GM20431 (cell line): ENCODE measurements around the gene ADAMTSL2.
"Not testable (repeated sequence)": the region's sequence is repeated elsewhere in the genome, so short reads cannot be mapped to it uniquely, and the experiment has no call there.

Experiments used
- in situ Hi-C: fragments of 300-500 bp; cut with MseI, MboI; formaldehyde crosslinking; loops from one replicate; pipeline ENCODE4 v1.15.0; 2020; ENCODE audit warnings: low sequenced_read_pairs; ENCODE audit not compliant: unreplicated experiment

The ADAMTSL2 gene

DNA sequence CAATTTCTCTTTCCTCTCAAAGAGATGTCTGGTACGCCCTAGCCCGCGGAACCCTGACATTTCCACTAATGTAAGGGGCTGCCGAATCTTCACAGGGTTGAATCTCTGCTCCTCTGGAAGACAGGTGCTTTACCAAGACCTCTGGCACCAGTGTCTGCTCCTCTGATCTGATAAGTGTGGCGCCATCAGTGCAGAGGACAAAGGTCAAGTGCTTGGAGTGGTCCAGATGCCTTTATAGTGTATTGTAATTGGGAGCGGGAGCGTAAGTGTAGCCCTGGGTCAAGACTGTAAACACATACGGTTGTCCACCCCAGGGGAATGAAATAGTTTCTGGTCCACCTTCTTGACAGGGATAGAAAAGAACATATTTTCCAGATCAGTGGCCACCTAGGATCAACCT, 17.7 kb downstream of the ADAMTSL2 start:
- in situ Hi-C loops: no loop called here

DNA sequence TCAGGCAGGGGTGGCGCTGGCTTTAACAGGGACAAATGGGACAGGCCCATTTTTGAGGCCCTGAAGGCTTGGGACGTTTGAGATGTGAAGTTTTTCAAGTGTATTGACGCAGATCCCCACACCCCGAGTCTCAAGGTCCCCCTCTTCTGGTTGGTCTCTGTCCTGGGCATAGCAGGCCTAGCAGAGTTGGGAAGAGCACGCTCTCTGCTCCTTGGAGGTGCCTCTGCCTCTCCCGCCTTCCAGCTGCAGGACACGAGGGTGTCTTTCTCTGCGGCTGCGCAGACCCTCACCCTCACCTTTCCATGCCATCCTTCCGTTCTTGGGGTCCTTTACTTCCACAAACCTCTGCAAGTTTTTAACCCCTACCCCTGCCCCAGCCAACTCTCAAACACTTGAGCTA, 18.6 kb downstream of the ADAMTSL2 start:
- in situ Hi-C loops: no loop called here

DNA sequence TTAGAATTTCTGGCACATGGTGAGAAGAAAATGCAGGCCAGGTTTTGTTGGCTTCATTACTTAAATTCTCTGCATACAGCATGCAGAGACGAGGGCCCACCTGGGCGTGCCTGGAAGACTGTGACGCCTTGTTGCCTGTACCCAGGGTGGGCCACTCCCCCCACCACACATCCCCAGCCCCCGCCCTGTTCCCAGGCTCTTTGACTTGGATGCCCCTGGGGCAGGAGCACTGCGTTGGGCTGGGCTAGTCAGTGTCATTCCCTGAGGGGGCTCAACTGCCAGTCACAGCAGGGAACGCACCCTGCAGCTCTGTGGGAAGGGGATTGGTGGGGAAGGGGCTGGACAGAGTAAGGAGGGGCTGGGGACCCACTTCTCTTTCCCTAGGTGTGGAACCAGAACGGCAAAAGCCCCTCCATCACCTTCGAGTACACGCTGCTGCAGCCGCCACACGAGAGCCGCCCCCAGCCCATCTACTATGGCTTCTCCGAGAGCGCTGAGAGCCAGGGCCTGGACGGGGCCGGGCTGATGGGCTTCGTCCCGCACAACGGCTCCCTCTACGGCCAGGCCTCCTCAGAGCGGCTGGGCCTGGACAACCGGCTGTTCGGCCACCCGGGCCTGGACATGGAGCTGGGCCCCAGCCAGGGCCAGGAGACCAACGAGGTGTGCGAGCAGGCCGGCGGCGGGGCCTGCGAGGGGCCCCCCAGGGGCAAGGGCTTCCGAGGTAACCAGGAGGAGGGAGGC, 19.6 kb downstream of the ADAMTSL2 start:
- in situ Hi-C loops: no loop called here

DNA sequence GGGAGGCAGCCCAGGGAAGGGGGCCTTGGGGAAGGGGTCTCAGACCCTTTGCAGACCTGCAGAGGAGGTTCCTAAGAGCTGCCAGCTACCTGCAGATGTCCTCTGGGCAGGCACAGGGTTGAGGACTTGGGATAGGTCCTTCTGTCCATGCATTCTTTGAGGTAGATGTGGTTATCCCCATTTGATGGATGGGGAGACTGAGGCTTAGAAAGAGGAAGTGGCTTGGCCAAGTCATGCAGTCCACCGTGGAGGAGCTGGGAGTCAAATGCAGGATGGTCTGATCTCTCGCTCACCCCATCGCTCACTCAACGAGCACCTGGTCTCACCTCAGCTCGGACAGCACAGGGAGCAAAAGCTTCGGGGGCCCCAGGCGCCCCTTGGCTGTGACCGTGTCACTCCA, 20.2 kb downstream of the ADAMTSL2 start:
- in situ Hi-C loops: no loop called here

DNA sequence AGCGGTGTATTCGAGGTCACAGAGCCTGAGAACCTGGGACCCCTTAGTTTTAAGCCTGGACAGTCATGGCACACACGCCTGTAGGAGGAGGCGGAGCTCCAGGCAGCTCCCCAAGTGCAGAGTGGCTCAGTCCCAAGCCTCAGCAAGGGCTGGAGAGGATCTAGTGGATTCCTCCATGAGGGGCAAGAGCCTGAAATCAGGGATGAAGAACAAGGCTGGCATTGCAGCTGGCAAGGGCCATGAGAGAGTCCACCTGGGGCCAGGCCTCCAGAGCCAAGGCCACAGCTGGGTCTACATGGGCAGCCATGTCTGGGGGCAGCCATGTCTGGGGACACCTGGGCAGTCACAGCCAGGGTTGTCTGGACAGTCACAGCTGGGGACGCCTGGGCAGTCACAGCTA, 21.9 kb downstream of the ADAMTSL2 start:
- in situ Hi-C loops: no loop called here

DNA sequence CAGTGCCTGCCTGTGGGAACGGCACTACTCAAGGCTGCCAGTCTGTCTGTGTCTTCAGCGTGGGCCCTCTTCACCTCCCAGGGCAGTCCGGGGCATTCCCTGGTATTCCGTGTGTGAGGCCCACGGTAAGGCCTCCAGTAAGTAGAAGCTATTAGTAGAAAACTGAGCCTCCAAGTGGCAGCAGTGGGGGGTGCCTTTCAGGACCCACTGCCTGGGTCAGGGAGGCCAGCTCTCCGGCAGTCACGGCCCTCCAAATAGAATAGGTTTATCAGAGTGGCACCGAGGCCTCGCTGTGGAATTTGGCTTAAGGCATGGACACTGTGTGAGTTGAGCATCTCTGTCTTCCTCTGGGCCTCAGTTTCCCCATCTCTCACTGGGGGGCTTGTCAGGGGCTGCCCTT, 23.1 kb downstream of the ADAMTSL2 start:
- in situ Hi-C loops: no loop called here

DNA sequence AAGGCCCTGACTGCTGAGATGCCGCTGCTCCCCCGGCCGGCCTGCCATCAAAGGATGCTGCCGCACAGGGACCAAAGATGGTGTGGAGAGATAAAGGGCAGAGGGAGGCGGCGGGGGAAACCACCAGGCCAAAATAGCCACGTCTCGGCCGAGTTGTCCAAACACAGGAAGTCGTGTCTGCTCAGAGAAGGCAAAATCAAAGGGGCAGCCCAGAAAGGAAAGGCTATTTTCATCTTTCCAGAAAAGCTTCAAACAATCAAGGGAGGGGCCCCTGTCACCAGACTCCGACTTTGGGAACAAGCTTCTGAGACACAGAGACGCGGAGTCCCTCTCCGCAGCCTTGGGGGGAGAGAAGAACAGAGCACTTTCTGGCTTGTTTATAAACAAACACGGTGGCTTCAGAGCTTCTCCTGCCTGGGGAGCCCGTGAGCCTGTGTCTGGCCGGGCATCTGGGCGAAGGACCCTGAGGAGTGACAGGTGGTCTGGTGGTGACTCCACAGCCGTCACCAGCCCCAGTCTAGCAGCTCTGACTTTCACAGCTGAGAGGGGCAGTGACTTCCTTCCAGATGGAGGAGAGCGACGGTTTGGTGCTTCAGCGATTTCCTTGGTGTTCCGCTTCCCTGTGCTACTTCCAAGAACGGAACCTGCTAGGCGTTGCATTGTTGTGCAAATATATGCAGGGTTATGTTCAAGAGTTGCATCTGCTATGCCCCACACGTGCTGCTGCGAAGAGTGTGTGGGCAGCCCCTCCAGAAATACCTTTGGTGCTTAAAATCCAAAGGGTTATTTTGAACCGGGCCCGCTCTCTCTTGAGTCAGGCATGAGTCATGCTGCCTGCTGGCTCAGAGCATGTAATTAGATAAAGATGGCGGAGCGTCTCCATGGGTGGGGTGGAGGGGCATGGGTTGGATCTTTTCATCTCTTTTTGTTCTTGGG, 24.0 kb downstream of the ADAMTSL2 start:
- in situ Hi-C loops: no loop called here

DNA sequence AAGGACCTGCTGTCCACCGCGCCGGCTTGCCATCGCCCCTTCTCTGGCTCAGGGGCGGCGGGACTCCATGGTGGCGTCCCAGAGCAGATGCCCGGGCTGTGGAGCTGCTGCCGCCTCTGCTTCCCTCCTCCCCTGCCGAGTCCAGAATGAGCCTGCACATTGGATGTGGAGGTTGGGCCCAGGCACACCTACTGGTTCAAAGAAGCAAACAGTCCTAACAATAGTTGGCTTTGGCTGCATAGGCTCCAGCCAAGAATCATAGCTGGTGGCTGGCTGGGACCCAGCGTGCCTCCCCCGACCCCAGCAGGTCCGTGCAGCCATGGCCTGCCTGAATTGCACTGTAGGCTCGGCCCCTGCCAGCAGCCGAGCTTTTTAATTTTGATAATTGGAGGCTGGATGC, 25.8 kb downstream of the ADAMTSL2 start:
- in situ Hi-C loops: no loop called here

DNA sequence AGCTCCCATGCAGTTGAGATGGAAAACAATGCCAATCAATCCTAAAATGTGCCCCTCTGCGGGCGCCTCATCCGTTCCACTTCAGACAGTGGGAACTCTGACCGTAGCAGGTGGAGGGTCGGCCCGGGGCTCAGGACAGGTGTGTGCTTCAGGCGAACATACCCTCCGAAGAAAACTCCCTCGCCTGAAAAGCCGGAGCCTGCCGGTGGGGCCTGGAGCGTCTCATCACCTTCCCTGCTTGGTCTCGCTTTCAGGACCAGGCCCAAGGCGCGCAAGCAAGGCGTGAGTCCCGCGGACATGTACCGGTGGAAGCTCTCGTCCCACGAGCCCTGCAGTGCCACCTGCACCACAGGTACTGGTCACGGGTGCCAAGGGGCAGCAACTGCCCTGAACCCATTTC, 26.4 kb downstream of the ADAMTSL2 start:
- in situ Hi-C loops: no loop called here

DNA sequence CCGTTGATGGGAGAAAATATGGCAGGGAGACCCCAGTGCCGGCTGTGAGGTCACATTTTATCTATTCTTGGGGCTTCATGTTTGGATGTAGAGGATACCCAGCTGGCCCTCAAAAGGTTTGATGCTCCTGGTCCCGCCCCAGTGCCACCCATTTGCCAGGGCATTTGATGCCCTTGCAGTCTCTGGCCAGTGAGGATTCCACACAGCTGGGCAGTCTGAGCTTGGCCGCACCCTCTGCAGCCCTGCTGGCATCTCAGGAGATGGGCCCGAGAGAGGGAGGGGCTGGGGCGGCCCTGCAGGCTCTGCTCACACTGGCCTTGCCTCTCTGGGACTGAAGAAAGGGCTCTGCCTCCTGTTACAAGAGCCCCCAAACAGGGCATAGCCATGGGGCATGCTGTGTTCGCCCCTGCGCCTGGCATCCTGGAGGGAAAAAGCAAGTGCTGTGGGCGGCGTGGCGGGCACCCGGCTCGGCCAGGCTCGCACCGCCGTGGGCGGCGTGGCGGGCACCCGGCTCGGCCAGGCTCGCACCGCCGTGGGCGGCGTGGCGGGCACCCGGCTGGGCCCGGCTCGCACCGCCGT, 27.6 kb downstream of the ADAMTSL2 start:
- in situ Hi-C loops: no loop called here

DNA sequence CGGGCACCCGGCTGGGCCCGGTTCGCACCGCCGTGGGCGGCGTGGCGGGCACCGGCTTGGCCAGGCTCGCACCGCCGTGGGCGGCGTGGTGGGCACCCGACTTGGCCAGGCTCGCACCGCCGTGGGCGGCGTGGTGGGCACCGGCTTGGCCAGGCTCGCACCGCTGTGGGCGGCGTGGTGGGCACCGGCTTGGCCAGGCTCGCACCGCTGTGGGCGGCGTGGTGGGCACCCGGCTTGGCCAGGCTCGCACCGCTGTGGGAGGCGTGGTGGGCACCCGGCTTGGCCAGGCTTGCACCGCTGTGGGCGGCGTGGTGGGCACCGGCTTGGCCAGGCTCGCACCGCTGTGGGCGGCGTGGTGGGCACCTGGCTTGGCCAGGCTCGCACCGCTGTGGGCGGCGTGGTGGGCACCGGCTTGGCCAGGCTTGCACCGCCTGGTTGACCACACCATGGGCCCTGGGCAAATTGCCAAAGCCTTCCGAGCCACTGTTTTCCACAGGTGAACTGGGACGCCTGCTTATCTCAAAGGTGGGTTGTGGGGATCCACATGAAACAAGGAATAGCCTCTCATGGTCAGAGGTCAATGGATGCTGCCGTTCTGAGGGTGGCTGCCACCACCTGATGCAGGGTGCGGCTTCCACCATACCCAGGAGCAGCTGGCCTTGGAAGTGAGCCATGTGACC, 28.2 kb downstream of the ADAMTSL2 start:
- in situ Hi-C loops: no loop called here

DNA sequence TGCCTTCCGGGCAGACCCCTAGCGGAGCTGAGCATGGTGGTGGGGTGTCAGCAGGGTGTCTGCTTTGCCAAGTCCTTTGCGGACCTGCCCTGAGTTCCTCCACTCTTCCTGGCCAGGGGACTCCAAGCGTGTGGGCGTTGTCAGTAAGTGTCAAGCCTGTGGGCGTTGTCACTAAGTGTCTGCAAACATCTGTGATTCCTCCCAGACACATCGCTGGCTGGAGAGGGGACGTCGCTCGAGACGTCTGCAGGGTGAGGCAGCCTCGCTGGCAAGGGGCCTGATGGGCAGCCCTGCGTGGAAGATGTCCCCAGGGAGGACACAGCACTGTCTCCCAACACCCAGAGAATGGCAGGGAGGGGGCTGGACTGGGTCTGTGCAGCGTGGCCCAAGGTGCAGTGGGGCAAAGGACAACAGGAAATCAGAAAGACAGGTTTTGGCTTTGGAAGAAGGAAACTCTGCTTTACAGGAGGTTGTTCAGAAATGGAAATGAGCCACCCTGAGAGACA, 28.8 kb downstream of the ADAMTSL2 start:
- in situ Hi-C loops: no loop called here

DNA sequence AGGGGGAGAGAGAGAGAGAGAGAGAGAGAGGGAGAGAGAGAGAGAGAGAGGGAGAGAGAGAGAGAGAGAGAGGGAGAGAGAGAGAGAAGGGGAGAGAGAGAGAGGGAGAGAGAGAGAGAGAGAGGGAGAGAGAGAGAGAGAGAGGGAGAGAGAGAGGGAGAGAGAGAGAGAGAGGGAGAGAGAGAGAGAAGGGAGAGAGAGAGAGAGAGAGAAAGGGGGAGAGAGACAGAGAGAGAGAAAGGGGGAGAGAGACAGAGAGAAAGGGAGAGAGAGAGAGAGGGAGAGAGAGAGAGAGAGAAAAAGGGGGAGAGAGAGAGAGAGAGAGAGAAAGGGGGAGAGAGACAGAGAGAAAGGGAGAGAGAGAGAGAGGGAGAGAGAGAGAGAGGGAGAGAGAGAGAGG, 29.3 kb downstream of the ADAMTSL2 start:
- in situ Hi-C loops: not testable (repeated sequence)

DNA sequence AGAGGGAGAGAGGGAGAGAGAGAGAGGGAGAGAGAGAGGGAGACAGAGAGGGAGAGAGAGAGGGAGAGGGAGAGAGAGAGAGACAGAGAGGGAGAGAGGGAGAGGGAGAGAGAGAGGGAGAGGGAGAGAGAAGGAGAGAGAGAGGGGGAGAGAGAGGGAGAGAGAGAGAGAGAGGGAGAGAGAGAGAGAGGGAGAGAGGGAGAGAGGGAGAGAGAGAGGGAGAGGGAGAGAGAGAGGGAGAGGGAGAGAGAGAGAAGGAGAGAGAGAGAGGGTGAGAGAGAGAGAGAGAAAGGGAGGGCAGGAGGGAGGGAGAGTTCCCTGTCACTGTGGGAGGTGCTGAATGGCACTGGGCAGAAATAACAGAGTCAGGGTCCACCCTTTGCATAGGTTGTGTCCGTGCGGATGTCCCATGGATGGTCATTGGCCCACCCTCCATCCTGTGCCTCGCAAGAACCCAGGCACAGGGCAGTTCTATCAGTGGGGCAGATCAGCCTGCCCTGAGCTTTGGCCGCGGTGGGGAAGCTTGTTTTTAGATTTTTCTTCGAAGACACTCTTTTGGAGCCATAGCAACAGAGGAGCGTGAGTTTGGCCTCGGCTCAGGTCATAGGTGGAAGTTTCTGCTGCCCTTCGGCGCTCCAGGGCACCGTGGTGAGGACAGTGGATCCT, 30.1 kb downstream of the ADAMTSL2 start:
- in situ Hi-C loops: no loop called here

DNA sequence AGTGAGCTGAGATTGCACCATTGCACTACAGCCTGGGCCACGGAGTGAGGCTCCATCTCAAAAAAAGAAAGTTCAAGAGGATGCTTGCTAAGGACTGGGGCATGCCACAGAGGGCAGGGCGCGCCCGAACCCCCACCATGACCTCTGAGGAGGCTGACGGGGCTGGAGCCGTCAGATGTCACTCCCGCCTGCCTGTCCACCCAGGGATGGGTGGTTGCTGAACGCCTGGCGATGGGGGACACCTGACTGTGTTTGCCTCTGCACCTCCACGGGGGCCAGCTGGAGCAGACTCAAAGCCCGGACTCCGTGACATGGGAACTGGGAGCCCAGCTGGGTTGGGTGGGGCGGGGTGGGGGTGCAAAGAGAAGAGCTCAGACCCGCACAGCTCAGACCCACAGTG, 31.9 kb downstream of the ADAMTSL2 start:
- in situ Hi-C loops: no loop called here

DNA sequence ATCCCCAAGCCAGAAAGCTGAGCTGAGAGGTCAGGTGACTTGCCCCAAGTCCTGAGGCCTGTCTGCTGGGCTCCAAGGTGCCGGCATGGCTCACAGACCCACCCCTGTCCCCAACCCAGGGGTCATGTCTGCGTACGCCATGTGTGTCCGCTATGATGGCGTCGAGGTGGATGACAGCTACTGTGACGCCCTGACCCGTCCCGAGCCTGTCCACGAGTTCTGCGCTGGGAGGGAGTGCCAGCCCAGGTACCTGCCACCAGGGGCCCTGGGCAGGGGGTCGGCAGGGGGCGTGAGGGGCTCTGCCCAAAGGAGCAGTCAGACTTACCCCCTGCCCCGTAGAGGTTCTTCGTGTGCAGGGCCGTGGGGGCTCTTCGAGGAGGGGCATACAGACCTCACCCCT, 32.3 kb downstream of the ADAMTSL2 start:
- in situ Hi-C loops: no loop called here

DNA sequence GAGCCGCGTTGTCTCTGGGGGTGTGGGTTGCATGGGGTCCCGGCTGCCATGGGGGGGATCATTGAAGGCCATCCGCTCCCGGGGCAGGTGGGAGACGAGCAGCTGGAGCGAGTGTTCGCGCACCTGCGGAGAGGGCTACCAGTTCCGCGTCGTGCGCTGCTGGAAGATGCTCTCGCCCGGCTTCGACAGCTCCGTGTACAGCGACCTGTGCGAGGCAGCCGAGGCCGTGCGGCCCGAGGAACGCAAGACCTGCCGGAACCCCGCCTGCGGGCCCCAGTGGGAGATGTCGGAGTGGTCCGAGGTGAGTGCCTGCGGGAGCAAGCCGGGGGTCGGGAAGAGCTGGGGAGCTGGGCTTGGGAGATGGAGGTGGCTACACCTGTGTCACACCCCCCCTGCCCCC, 33.7 kb downstream of the ADAMTSL2 start:
- in situ Hi-C loops: no loop called here

DNA sequence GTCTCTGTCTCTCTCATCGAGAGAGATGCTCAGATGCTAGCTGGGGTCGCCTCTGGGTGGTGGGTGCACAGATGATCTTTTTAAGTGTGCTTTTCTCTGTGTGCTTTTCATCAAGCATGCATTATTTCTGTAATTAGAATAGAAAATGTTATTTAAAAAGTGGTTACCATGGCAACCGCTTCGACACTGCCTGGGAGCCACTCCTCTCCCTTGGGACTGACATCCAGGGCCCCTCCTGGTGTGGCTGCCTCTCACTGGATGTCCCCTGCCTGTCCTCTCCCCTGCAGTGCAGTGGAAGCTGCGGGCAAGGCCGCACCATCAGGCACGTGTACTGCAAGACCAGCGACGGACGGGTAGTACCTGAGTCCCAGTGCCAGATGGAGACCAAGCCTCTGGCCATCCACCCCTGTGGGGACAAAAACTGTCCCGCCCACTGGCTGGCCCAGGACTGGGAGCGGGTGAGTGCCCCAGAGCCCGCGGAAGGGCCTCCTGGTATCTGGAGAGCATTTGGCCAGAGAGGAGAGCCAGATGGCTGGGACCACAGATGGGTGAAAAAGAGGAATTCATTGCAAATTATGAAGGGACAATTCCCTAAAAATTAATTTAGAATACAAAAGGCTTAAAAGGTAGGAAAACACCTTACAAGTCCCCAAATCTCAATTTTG, 34.7 kb downstream of the ADAMTSL2 start:
- in situ Hi-C loops: no loop called here
